ENCODE data around the gene TAP2. TPM values are rescaled to one million over a fixed set of nuclear protein-coding genes. Genes with fewer than 3 reads are reported as not detected.

Gene TAP2
- total RNA-seq = 19.9 TPM

DNA sequence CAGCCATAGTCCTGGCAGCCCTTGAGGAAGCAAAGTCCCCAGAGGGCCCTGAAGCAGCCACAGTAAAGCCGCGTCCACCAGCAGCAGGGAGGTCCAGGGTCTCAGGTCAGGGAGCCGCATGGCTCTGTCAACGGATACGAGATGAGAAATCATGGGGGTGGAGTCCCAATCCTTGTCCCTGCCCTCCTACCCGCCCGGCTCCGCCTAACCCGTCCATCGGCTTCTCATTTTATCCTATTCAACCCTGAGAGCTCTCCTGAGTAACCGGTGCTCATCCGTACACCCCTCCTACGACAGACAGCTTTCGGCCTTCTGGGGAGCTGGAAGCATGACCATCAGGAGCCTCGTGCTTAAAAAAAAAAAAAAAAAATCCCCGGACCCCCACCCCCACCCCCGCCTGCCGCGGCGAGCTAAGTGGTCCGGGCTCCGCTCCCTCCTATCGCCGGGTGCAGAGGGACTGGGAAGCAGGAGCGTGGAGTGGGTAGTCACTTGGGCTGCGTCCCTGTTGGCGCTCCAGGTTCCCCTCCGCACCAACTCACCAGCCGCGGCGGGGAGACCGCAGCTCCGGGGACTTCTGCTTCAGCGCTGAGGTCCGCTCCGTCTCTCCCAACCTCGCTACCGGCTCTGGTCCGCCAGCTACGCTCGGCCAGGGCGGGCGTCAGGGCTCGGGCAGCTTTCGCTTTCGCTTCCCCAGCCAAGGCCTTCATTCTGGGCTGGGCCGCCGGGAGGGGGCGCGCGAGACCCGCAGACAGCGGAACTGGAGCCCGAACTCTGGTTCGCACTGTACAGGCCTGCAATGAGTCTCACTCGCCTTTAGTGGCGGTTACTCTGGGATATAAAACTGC lies at the start of gene TAP2:
TAP2 (minus strand) TSS at position 626 of the 845 bp plus-strand sequence; CDS start at position 120, 506 bp downstream.
- intact Hi-C loops (cut with DNase I) = no loop called here
- Histone ChIP-seq H3K27ac (peak within 1 kb of the TSS; percentile 92), H3K36me3 (peaks cover 0 to 19% of the 10 kb centered on the region in 2 donors), H3K27me3 (no peaks in the 10 kb centered on the region), H3K4me1 (peaks cover 34% of the 10 kb centered on the region), H3K4me3 (peak within 1 kb of the TSS; percentile 59 to 70), H3K9me3 (no peaks in the 10 kb centered on the region)
- DNase-seq (ENCODE audit: extremely low spot score in 2 of 2) = no peak
- TF ChIP-seq POLR2A (IDR thresholded peaks at IDR 0.05) = peak in 1 of 2 donors; percentile 44
- peak; percentile 88 to 90 for TF ChIP-seq POLR2AphosphoS5 (IDR thresholded peaks at IDR 0.05; ENCODE audit: insufficient read depth in 1 of 2, low read depth in 1 of 2)
- TF ChIP-seq, protein P1, sequence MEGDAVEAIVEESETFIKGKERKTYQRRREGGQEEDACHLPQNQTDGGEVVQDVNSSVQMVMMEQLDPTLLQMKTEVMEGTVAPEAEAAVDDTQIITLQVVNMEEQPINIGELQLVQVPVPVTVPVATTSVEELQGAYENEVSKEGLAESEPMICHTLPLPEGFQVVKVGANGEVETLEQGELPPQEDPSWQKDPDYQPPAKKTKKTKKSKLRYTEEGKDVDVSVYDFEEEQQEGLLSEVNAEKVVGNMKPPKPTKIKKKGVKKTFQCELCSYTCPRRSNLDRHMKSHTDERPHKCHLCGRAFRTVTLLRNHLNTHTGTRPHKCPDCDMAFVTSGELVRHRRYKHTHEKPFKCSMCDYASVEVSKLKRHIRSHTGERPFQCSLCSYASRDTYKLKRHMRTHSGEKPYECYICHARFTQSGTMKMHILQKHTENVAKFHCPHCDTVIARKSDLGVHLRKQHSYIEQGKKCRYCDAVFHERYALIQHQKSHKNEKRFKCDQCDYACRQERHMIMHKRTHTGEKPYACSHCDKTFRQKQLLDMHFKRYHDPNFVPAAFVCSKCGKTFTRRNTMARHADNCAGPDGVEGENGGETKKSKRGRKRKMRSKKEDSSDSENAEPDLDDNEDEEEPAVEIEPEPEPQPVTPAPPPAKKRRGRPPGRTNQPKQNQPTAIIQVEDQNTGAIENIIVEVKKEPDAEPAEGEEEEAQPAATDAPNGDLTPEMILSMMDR (IDR thresholded peaks at IDR 0.05) = peak; percentile 86 to 98 (median 97)

DNA sequence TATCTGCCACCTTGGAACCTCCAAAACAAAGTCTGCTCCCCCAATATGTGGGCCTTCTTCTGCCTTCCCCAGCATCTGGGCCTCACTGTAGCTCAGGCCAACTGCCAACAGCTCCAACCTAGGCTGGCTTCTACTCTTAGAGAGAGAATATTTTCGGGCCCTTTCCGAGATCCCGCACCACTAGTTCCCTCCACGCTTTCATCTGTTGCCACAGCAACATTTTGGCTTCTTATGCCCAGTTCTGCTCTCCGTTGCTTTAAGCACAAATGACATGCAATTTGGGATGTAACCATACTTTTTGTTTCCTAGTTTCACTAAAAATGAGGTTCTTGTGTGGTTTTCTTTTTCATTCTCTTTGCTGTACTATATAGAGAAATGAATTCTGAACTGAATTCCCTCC lies 49.1 kb upstream of the TAP2 start:
- TF ChIP-seq POLR2AphosphoS5 (IDR thresholded peaks at IDR 0.05; ENCODE audit: insufficient read depth in 1 of 2, low read depth in 1 of 2) = no peak
- TF ChIP-seq, protein P1 (IDR thresholded peaks at IDR 0.05) = no peak
- TF ChIP-seq POLR2A (IDR thresholded peaks at IDR 0.05) = no peak
- Histone ChIP-seq H3K4me1 (peaks cover 21% of the 10 kb centered on the region), H3K27ac (no peak overlapping the region), H3K36me3 (no peaks in the 10 kb centered on the region), H3K27me3 (no peaks in the 10 kb centered on the region), H3K4me3 (no peak overlapping the region), H3K9me3 (no peaks in the 10 kb centered on the region)
- intact Hi-C loops (cut with DNase I) = loop anchor here (10.0 kb wide), 1 partner anchor 277 kb away; no protein-coding TSS in a partner anchor
- no peak for DNase-seq (ENCODE audit: extremely low spot score in 2 of 2)

DNA sequence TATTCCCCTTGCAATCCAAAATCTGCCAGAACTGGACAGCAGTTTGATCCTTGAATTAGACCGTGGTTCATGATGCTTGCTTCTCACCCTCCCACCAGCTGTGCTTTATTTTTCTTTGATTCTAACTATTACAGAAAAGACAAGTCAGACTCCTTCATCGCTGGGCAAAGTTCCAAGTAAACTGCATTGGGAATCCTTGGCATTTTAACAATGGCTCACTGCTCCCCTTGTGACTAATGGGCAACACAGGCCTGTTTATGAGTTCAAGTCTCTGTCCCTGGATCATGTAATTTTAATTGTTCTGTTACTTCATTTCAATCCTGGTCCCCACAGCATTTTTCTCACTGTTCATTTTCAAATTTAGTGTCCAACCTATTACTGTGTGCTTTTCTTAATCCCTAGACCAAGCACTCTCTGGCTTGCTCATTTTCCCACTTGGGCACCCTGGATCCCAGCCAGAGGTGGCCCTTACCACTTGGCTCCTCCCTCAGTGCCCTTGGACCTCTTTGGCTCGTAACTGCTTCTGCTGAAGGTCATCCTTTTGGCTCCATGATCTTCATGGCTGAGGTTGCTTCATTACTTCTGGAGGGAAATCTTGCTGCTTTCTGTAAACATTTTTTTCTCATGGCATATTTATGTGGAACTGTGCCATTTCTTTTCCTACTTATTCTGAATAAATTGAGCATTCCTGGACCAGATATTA lies 48.3 kb upstream of the TAP2 start:
- Histone ChIP-seq H3K4me3 (no peak overlapping the region), H3K36me3 (no peaks in the 10 kb centered on the region), H3K9me3 (no peaks in the 10 kb centered on the region), H3K27me3 (no peaks in the 10 kb centered on the region), H3K27ac (peak overlapping the region; percentile 53), H3K4me1 (peaks cover 21% of the 10 kb centered on the region)
- no peak for DNase-seq (ENCODE audit: extremely low spot score in 2 of 2)
- intact Hi-C loops (cut with DNase I) = loop anchor here (10.0 kb wide), 1 partner anchor 278 kb away; no protein-coding TSS in a partner anchor
- TF ChIP-seq, protein P1 (IDR thresholded peaks at IDR 0.05) = no peak
- no peak for TF ChIP-seq POLR2A (IDR thresholded peaks at IDR 0.05)
- TF ChIP-seq POLR2AphosphoS5 (IDR thresholded peaks at IDR 0.05; ENCODE audit: insufficient read depth in 1 of 2, low read depth in 1 of 2) = no peak

DNA sequence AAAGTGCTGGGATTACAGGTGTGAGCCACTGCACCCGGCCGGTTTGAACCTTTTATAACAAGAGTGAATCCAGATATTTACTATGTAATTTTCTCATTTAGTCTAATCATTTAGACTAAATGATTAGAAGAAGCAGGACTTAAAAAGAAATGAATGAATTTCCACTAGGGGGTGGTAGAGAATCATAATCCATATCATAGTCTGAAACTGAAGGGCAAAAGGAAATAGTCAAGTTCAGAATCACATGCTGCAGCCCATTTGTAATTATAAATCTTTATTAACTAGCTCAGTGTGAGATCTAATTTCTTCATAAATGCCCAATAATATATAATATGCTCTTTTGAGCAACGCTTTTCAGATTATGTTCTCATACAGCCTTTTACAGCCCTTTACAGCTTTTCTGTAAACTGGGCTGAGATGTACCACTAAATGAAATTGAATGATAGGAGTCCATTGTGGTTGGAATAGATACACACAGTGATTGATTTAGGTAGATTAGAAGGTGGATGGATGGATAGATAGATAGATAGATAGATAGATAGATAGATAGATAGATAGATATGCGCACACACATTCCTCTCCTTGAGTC lies 47.3 kb upstream of the TAP2 start:
- Histone ChIP-seq H3K4me1 (peaks cover 21% of the 10 kb centered on the region), H3K27ac (no peak overlapping the region), H3K27me3 (no peaks in the 10 kb centered on the region), H3K36me3 (no peaks in the 10 kb centered on the region), H3K4me3 (no peak overlapping the region), H3K9me3 (no peaks in the 10 kb centered on the region)
- TF ChIP-seq POLR2AphosphoS5 (IDR thresholded peaks at IDR 0.05; ENCODE audit: insufficient read depth in 1 of 2, low read depth in 1 of 2) = no peak
- TF ChIP-seq, protein P1 (IDR thresholded peaks at IDR 0.05) = peak; percentile 46 to 72 (median 53)
- TF ChIP-seq POLR2A (IDR thresholded peaks at IDR 0.05) = no peak
- intact Hi-C loops (cut with DNase I) = loop anchor here (10.0 kb wide), 1 partner anchor 279 kb away; no protein-coding TSS in a partner anchor
- DNase-seq (ENCODE audit: extremely low spot score in 2 of 2) = no peak
